Naive B cell (primary cell): ENCODE results near the gene AMIGO2. TPM values are rescaled to one million over a fixed set of nuclear protein-coding genes. Genes with fewer than 3 reads are reported as not detected.
"Not testable (repeated sequence)": the region's sequence is repeated elsewhere in the genome, so short reads cannot be mapped to it uniquely, and the experiment has no call there.

ENCODE experiments used
- ATAC-seq, 2 donors: fragments of 150-1000 bp; cut with Tn5 transposase; 2 replicates each; pipeline ENCODE4 v1.10.0; 2021; ENCODE audit warnings: low read depth in 2 of 2, mild to moderate bottlenecking in 2 of 2, moderate library complexity in 2 of 2
- DNase-seq: peaks from one replicate; pipeline ENCODE4 v3.0.0; 2022
- H3K27ac Mint-ChIP-seq, 6 donors: one replicate each; pipeline ENCODE4 v1.8.0; 2020 to 2022; ENCODE audit warnings: mild to moderate bottlenecking in 6 of 6, mixed read lengths in 6 of 6, moderate library complexity in 5 of 6, inconsistent platforms in 2 of 6
- H3K27me3 Mint-ChIP-seq, 3 donors: one replicate each; pipeline ENCODE4 v1.8.0; 2021 to 2022; ENCODE audit warnings: mixed read lengths in 3 of 3, mild to moderate bottlenecking in 1 of 3
- H3K36me3 Mint-ChIP-seq, 2 donors: one replicate each; pipeline ENCODE4 v1.8.0; 2020 to 2022; ENCODE audit warnings: mixed read lengths in 2 of 2, inconsistent platforms in 1 of 2, mild to moderate bottlenecking in 1 of 2
- H3K4me1 Mint-ChIP-seq, 3 donors: one replicate each; pipeline ENCODE4 v1.8.0; 2020 to 2022; ENCODE audit warnings: mixed read lengths in 3 of 3, inconsistent platforms in 1 of 3, mild to moderate bottlenecking in 1 of 3, moderate library complexity in 1 of 3
- H3K4me3 Mint-ChIP-seq, 8 donors: one replicate each; pipeline ENCODE4 v1.8.0; 2020 to 2022; ENCODE audit warnings: mild to moderate bottlenecking in 8 of 8, mixed read lengths in 8 of 8, moderate library complexity in 8 of 8, inconsistent platforms in 2 of 8
- H3K9me3 Mint-ChIP-seq, 7 donors: one replicate each; pipeline ENCODE4 v1.8.0; 2020 to 2022; ENCODE audit warnings: mixed read lengths in 7 of 7, mild to moderate bottlenecking in 5 of 7, inconsistent platforms in 2 of 7, moderate library complexity in 1 of 7
- polyA plus RNA-seq, 6 donors: library from polyadenylated mRNA; unstranded; fragments of 300-500 nt; fragmentation: Illumina TruSeq; gene quantifications; one replicate each; pipeline ENCODE4 v1.2.3, GENCODE V29; 2021; ENCODE audit warnings: low read depth in 6 of 6

AMIGO2 gene
- polyA plus RNA-seq: 10 to 100 TPM in 1 of 6 donors, 1 to 10 TPM in 4, under 1 TPM in 1; 0.08 to 10.7 (median 6.1) TPM

GRCh38 chr12:47079468-47079980 is at the start of gene AMIGO2, which contains the start of gene PCED1B:
AMIGO2 (minus strand) TSS chr12:47079959; CDS start chr12:47079002, 957 bp downstream.
PCED1B (plus strand) TSS chr12:47079621; CDS start chr12:47235064, 155,443 bp downstream.
- no peaks in the 10 kb centered on the region for H3K9me3 Mint-ChIP-seq
- peaks cover 0 to 8% of the 10 kb centered on the region in 2 donors for H3K36me3 Mint-ChIP-seq
- peaks cover 28 to 65% (median 41%) of the 10 kb centered on the region in 3 donors for H3K4me1 Mint-ChIP-seq
- ATAC-seq (peak; percentile 59 to 62), DNase-seq (peak; percentile 44)
- H3K27ac Mint-ChIP-seq: peak within 1 kb of the TSS; percentile 90 to 96 (median 94)
- peak within 1 kb of the TSS; percentile 92 to 99 (median 97) for H3K4me3 Mint-ChIP-seq
- no peaks in the 10 kb centered on the region for H3K27me3 Mint-ChIP-seq

- H3K27me3 Mint-ChIP-seq: no peaks in the 10 kb centered on the region
Observed at GRCh38 chr12:47126246-47126645, 46.5 kb upstream of the AMIGO2 start.

GRCh38 chr12:47124451-47124850 is 44.7 kb upstream of the AMIGO2 start:
- ATAC-seq: no peak
- Mint-ChIP-seq H3K9me3 (no peaks in the 10 kb centered on the region), H3K36me3 (peaks cover 0 to 8% of the 10 kb centered on the region in 2 donors), H3K4me3 (no peak overlapping the region), H3K27ac (no peak overlapping the region), H3K4me1 (peaks cover 0 to 3% (median 0%) of the 10 kb centered on the region in 3 donors), H3K27me3 (no peaks in the 10 kb centered on the region)
- no peak for DNase-seq

More at GRCh38 chr12:47126246-47126645, 46.5 kb upstream of the AMIGO2 start:
- H3K27ac Mint-ChIP-seq: no peak overlapping the region
- H3K36me3 Mint-ChIP-seq: peaks cover 0 to 8% of the 10 kb centered on the region in 2 donors
- no peak overlapping the region for H3K4me3 Mint-ChIP-seq
- H3K9me3 Mint-ChIP-seq: no peaks in the 10 kb centered on the region
- H3K4me1 Mint-ChIP-seq: peaks cover 0 to 4% (median 3%) of the 10 kb centered on the region in 3 donors
- ATAC-seq (no peak), DNase-seq (no peak)

- ATAC-seq: no peak
- Mint-ChIP-seq H3K4me1 (peaks cover 0 to 3% (median 0%) of the 10 kb centered on the region in 3 donors), H3K4me3 (no peak overlapping the region), H3K9me3 (no peaks in the 10 kb centered on the region), H3K27ac (no peak overlapping the region), H3K36me3 (peaks cover 2 to 8% of the 10 kb centered on the region in 2 donors), H3K27me3 (no peaks in the 10 kb centered on the region)
- DNase-seq: no peak
Observed at GRCh38 chr12:47123730-47124129, 44.0 kb upstream of the AMIGO2 start.

GRCh38 chr12:47122602-47123001 is 42.8 kb upstream of the AMIGO2 start:
- no peak for DNase-seq
- H3K9me3 Mint-ChIP-seq: no peaks in the 10 kb centered on the region
- H3K4me3 Mint-ChIP-seq: no peak overlapping the region
- peaks cover 2 to 4% of the 10 kb centered on the region in 2 donors for H3K36me3 Mint-ChIP-seq
- no peaks in the 10 kb centered on the region for H3K4me1 Mint-ChIP-seq
- no peak overlapping the region for H3K27ac Mint-ChIP-seq
- no peak for ATAC-seq
- H3K27me3 Mint-ChIP-seq: no peaks in the 10 kb centered on the region

GRCh38 chr12:47121146-47121545 is 41.4 kb upstream of the AMIGO2 start:
- Mint-ChIP-seq H3K9me3 (no peaks in the 10 kb centered on the region), H3K4me3 (no peak overlapping the region)

GRCh38 chr12:47120736-47121135 is 41.0 kb upstream of the AMIGO2 start:
- Mint-ChIP-seq H3K4me1 (no peaks in the 10 kb centered on the region), H3K4me3 (no peak overlapping the region), H3K27ac (no peak overlapping the region), H3K36me3 (peaks cover 0 to 4% of the 10 kb centered on the region in 2 donors), H3K27me3 (no peaks in the 10 kb centered on the region), H3K9me3 (no peaks in the 10 kb centered on the region)
- DNase-seq (no peak), ATAC-seq (no peak)

More at GRCh38 chr12:47121146-47121545, 41.4 kb upstream of the AMIGO2 start:
- H3K27me3 Mint-ChIP-seq: no peaks in the 10 kb centered on the region
- ATAC-seq (no peak), DNase-seq (no peak)
- no peaks in the 10 kb centered on the region for H3K4me1 Mint-ChIP-seq
- no peak overlapping the region for H3K27ac Mint-ChIP-seq
- H3K36me3 Mint-ChIP-seq: peaks cover 0 to 4% of the 10 kb centered on the region in 2 donors

GRCh38 chr12:47117305-47117704 is 37.5 kb upstream of the AMIGO2 start:
- not testable (repeated sequence) for H3K27me3 Mint-ChIP-seq, H3K4me3 Mint-ChIP-seq, H3K9me3 Mint-ChIP-seq, H3K36me3 Mint-ChIP-seq, DNase-seq, H3K27ac Mint-ChIP-seq, H3K4me1 Mint-ChIP-seq, ATAC-seq

- Mint-ChIP-seq H3K36me3 (peaks cover 0 to 17% of the 10 kb centered on the region in 2 donors), H3K27ac (peak overlapping the region in 1 of 6 donors; percentile 74), H3K27me3 (no peaks in the 10 kb centered on the region), H3K9me3 (no peaks in the 10 kb centered on the region), H3K4me1 (no peaks in the 10 kb centered on the region), H3K4me3 (no peak overlapping the region)
- ATAC-seq (no peak), DNase-seq (no peak)
Observed at GRCh38 chr12:47114481-47114892, 34.7 kb upstream of the AMIGO2 start.

- Mint-ChIP-seq H3K36me3 (peaks cover 0 to 24% of the 10 kb centered on the region in 2 donors), H3K27ac (peak overlapping the region in 1 of 6 donors; percentile 76)
Observed at GRCh38 chr12:47112679-47113078, 32.9 kb upstream of the AMIGO2 start.

GRCh38 chr12:47111854-47112253 is 32.1 kb upstream of the AMIGO2 start:
- H3K4me3 Mint-ChIP-seq: no peak overlapping the region

More at GRCh38 chr12:47112679-47113078, 32.9 kb upstream of the AMIGO2 start:
- no peaks in the 10 kb centered on the region for H3K27me3 Mint-ChIP-seq
- no peak overlapping the region for H3K4me3 Mint-ChIP-seq
- DNase-seq (no peak), ATAC-seq (no peak)
- no peaks in the 10 kb centered on the region for H3K4me1 Mint-ChIP-seq
- H3K9me3 Mint-ChIP-seq: no peaks in the 10 kb centered on the region

GRCh38 chr12:47111392-47111778 is 31.6 kb upstream of the AMIGO2 start:
- H3K9me3 Mint-ChIP-seq: no peaks in the 10 kb centered on the region
- no peaks in the 10 kb centered on the region for H3K27me3 Mint-ChIP-seq
- no peak for DNase-seq
- H3K4me3 Mint-ChIP-seq: no peak overlapping the region
- peaks cover 0 to 24% of the 10 kb centered on the region in 2 donors for H3K36me3 Mint-ChIP-seq
- H3K4me1 Mint-ChIP-seq: peaks cover 0 to 3% (median 0%) of the 10 kb centered on the region in 3 donors
- ATAC-seq: no peak
- H3K27ac Mint-ChIP-seq: no peak overlapping the region

More at GRCh38 chr12:47111854-47112253, 32.1 kb upstream of the AMIGO2 start:
- H3K9me3 Mint-ChIP-seq: no peaks in the 10 kb centered on the region
- peaks cover 0 to 24% of the 10 kb centered on the region in 2 donors for H3K36me3 Mint-ChIP-seq
- no peaks in the 10 kb centered on the region for H3K27me3 Mint-ChIP-seq
- DNase-seq (no peak), ATAC-seq (no peak)
- peaks cover 0 to 3% (median 0%) of the 10 kb centered on the region in 3 donors for H3K4me1 Mint-ChIP-seq
- no peak overlapping the region for H3K27ac Mint-ChIP-seq

GRCh38 chr12:47110718-47111391 is 31.1 kb upstream of the AMIGO2 start:
- H3K4me1 Mint-ChIP-seq: peaks cover 0 to 3% (median 0%) of the 10 kb centered on the region in 3 donors
- H3K27me3 Mint-ChIP-seq: no peaks in the 10 kb centered on the region
- no peaks in the 10 kb centered on the region for H3K9me3 Mint-ChIP-seq
- no peak for DNase-seq
- H3K4me3 Mint-ChIP-seq: no peak overlapping the region
- H3K36me3 Mint-ChIP-seq: peaks cover 0 to 24% of the 10 kb centered on the region in 2 donors
- no peak overlapping the region for H3K27ac Mint-ChIP-seq
- ATAC-seq: no peak

GRCh38 chr12:47110011-47110541 is 30.3 kb upstream of the AMIGO2 start:
- no peaks in the 10 kb centered on the region for H3K27me3 Mint-ChIP-seq
- H3K36me3 Mint-ChIP-seq: peaks cover 6 to 29% of the 10 kb centered on the region in 2 donors
- no peaks in the 10 kb centered on the region for H3K9me3 Mint-ChIP-seq
- DNase-seq (no peak), ATAC-seq (no peak)
- H3K27ac Mint-ChIP-seq: no peak overlapping the region
- peaks cover 0 to 3% (median 0%) of the 10 kb centered on the region in 3 donors for H3K4me1 Mint-ChIP-seq
- no peak overlapping the region for H3K4me3 Mint-ChIP-seq
